Measurements from ENCODE around the gene C2CD3.

The C2CD3 gene

DNA sequence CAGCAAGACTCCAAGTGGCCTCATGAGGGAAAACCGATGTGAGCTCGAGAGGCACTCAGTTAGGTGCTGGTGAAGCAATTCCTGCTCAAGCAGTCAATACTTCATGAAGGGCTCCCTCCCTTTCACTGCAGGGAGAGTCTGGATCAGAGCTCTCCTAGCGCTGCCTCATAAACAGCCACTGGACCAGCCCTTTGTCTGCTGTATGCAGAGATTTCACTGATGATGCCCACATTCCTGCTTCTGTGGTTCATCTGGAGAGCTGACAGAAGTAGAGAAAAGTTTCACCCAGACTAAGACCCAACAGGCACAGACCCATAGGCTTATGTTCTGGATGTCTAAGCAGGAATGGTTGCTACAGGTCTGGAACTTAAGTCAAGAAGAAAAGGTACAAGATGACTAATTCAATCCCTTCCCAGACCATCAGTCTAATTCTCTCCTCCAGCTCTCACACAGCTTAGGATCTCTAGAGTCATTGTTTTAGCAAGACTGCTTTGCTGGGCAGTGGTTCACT is 192.2 kb downstream of the C2CD3 start:
- no peak for DNase-seq
- in situ Hi-C loops (cut with HindIII; ENCODE audit: low pct_ligation_motif_present, low pct_unique_long_range_greater_than_20kb, low sequenced_read_pairs) = no loop called here

GRCh38 chr11:73977856-73978519 is 192.8 kb downstream of the C2CD3 start:
- no peak for DNase-seq
- in situ Hi-C loops (cut with HindIII; ENCODE audit: low pct_ligation_motif_present, low pct_unique_long_range_greater_than_20kb, low sequenced_read_pairs) = no loop called here

- in situ Hi-C loops (cut with HindIII; ENCODE audit: low pct_ligation_motif_present, low pct_unique_long_range_greater_than_20kb, low sequenced_read_pairs) = no loop called here
- DNase-seq = no peak
Observed at GRCh38 chr11:73976451-73977151, 194.2 kb downstream of the C2CD3 start.

DNA sequence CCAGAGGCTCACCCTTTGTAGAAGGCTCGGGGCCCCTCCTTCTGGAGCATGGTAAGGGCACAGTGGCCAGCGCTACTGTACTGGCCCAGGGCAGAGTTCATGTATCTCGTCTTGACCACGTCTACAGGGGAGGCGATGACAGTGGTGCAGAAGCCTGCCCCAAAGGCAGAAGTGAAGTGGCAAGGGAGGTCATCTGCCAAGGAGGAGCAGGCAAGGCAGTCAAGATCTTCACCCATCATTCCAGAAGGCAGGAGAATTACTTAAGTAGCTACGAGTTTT is 195.4 kb downstream of the C2CD3 start:
- in situ Hi-C loops (cut with HindIII; ENCODE audit: low pct_ligation_motif_present, low pct_unique_long_range_greater_than_20kb, low sequenced_read_pairs) = no loop called here
- DNase-seq = no peak

GRCh38 chr11:73974604-73975478 is 196.0 kb downstream of the C2CD3 start:
- in situ Hi-C loops (cut with HindIII; ENCODE audit: low pct_ligation_motif_present, low pct_unique_long_range_greater_than_20kb, low sequenced_read_pairs) = no loop called here
- no peak for DNase-seq

- no peak for DNase-seq
- in situ Hi-C loops (cut with HindIII; ENCODE audit: low pct_ligation_motif_present, low pct_unique_long_range_greater_than_20kb, low sequenced_read_pairs) = no loop called here
Observed at GRCh38 chr11:73972620-73973449, 198.0 kb downstream of the C2CD3 start.

- in situ Hi-C loops (cut with HindIII; ENCODE audit: low pct_ligation_motif_present, low pct_unique_long_range_greater_than_20kb, low sequenced_read_pairs) = no loop called here
Observed at GRCh38 chr11:73972187-73972586, 198.6 kb downstream of the C2CD3 start.

DNA sequence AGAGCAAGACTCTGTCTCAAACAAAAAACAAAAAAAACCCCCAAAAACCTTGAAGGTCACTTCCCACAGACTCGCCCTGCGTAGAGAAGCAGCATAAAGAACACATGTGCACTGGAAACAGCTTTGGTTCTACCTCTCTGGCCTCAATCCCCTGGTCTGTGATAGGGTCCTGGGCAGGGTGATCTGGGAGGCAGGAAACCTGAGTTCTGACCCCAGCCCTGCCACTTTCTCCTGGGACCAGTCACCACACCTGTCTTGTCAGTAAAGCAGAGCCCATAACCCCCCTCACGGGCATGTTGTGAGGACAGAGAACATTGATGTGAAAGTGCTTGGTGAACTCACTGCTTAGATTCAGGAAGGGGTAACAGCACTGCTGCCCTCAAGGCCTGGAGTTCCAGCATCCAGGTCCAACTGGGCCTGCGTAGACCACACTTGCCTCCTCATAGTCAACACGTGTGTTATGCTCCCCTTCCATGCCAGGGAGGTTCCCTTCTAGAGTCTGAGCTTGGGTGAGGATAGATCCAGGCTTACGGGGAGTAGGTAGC is 199.6 kb downstream of the C2CD3 start:
- no peak for DNase-seq
- in situ Hi-C loops (cut with HindIII; ENCODE audit: low pct_ligation_motif_present, low pct_unique_long_range_greater_than_20kb, low sequenced_read_pairs) = no loop called here

More at GRCh38 chr11:73972187-73972586, 198.6 kb downstream of the C2CD3 start:
- DNase-seq = no peak

DNA sequence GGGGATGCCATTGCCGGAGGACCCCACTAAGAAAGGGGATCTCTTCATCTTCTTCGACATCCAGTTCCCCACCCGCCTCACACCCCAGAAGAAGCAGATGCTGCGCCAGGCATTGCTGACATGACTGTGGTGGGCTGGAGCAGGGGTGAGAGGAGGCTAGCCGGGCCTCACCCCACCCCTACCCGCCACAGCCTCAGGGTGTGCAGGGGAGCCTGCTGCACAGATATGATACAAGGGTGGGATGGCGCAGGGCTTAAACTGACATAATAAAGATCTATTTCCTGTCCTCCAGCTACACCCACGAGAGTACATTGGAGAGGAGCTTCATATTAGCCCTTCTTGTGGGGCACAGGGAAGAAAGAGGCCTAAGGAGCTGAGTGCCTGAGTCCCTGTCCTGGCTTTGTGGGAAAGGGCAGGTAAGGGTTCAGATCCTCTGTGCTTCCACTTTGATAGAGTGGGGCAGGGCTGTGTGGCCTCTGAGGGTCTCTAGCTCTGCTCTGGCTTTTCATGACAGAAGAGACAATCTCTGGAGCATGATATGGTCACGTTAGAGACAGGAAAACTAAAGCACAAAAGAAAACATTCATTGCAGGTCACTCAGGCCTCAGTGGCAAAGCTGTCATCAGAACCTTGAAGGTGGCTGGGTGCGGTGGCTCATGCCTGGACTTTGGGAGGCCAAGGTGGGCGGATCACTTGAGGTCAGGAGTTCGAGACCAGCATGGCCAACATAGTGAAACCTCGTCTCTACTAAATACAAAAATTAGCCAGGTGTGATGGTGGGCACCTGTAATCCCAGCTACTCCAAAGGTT is 200.6 kb downstream of the C2CD3 start:
- no peak for DNase-seq
- in situ Hi-C loops (cut with HindIII; ENCODE audit: low pct_ligation_motif_present, low pct_unique_long_range_greater_than_20kb, low sequenced_read_pairs) = no loop called here

DNA sequence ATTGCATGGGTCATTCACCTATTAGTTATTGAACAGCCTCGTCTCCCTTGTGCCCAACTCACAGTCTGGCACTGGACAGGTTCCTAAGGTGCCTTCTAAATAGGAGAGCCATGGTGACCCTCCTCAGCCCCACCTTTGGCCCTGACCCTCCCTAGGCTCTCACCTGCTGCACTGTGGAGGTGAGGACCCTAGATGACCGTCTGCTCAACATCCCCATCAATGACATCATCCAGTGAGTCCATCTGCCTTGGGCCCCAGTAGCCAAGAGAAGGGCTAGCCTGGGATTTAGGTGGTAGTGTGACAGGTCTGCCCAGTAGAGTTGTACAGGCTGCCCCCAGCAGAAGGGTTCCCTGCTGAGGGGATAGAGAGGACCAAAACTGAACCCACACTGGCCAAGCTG is 201.7 kb downstream of the C2CD3 start:
- in situ Hi-C loops (cut with HindIII; ENCODE audit: low pct_ligation_motif_present, low pct_unique_long_range_greater_than_20kb, low sequenced_read_pairs) = no loop called here
- DNase-seq = no peak

DNA sequence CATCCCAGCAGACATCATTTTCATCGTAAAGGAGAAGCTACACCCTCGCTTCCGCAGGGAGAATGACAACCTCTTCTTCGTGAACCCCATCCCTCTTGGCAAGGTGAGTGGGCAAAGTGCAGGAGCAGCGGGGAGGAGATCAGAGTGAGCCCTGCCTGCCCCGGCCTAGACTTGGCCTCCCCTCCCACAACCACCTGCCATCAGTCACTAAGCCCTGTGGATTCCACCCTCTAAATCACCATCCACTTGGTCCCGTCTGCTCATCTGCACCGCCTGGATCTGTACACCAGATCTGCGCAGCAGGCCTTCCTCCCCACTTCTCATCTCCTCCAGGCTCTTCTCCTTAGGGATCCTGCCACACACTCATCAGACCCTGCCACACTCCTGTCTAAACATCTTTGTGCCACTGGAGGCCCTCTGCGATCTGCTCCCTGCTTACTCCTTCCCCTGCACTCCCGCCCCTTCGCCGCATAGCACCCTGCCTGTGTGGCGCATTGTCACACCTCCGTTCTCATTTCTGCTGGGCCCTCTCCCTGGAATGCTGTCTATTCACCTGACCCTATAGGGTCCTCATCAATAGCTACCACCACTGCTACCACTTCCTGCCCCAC is 202.3 kb downstream of the C2CD3 start:
- in situ Hi-C loops (cut with HindIII; ENCODE audit: low pct_ligation_motif_present, low pct_unique_long_range_greater_than_20kb, low sequenced_read_pairs) = no loop called here
- DNase-seq = no peak

- no peak for DNase-seq
- in situ Hi-C loops (cut with HindIII; ENCODE audit: low pct_ligation_motif_present, low pct_unique_long_range_greater_than_20kb, low sequenced_read_pairs) = no loop called here
Observed at GRCh38 chr11:73965764-73966121, 205.1 kb downstream of the C2CD3 start.

- in situ Hi-C loops (cut with HindIII; ENCODE audit: low pct_ligation_motif_present, low pct_unique_long_range_greater_than_20kb, low sequenced_read_pairs) = no loop called here
- no peak for DNase-seq
Observed at GRCh38 chr11:73965076-73965763, 205.6 kb downstream of the C2CD3 start.

DNA sequence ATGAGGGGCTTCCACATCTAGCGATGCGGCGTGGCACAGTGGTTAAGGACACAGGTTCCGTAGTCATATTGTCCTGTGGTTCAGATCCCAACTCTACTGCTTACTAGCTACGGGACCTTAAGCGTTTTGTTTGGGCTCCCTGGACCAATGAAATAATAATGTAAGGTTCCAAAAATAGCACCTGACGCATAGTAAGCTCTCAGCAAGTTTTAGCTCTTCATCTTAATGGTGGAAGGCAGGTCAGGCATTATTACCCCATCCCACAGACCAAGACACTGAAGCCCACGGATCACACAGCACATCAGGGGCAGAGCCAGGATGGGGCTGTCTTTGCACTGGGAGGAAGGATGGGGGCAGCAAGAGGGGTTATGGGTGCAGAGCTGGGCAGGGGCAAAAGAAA is 206.9 kb downstream of the C2CD3 start:
- in situ Hi-C loops (cut with HindIII; ENCODE audit: low pct_ligation_motif_present, low pct_unique_long_range_greater_than_20kb, low sequenced_read_pairs) = no loop called here
- no peak for DNase-seq

All from ACHN (cell line).